Measurements from ENCODE around the gene IFT81.

- TF ChIP-seq POLR2AphosphoS5 (IDR thresholded peaks at IDR 0.05) (no peak), POLR2A (IDR thresholded peaks at IDR 0.05) (no peak)
Observed at GRCh38 chr12:110135806-110136205, 11.6 kb downstream of the IFT81 start.
